ENCODE data around the gene FGF7.

GRCh38 chr15:49468481-49468839 is 45.4 kb downstream of the FGF7 start:
- TF ChIP-seq, protein P1, sequence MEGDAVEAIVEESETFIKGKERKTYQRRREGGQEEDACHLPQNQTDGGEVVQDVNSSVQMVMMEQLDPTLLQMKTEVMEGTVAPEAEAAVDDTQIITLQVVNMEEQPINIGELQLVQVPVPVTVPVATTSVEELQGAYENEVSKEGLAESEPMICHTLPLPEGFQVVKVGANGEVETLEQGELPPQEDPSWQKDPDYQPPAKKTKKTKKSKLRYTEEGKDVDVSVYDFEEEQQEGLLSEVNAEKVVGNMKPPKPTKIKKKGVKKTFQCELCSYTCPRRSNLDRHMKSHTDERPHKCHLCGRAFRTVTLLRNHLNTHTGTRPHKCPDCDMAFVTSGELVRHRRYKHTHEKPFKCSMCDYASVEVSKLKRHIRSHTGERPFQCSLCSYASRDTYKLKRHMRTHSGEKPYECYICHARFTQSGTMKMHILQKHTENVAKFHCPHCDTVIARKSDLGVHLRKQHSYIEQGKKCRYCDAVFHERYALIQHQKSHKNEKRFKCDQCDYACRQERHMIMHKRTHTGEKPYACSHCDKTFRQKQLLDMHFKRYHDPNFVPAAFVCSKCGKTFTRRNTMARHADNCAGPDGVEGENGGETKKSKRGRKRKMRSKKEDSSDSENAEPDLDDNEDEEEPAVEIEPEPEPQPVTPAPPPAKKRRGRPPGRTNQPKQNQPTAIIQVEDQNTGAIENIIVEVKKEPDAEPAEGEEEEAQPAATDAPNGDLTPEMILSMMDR (IDR thresholded peaks at IDR 0.05; ENCODE audit: insufficient read depth, low read depth, low read length), result no peak
- no peak for TF ChIP-seq EZH2 (IDR thresholded peaks at IDR 0.05; ENCODE audit: insufficient read depth, low read length)

All from astrocyte (in vitro differentiated cells and primary cell).